Stimulated activated CD4-positive, alpha-beta T cell treated with anti-CD3 and anti-CD28 coated beads, Interleukin-4, amount 100 ng/mL, for 48 hours (primary cell): ENCODE results near the gene CARD19.
"Not testable (repeated sequence)": the region's sequence is repeated elsewhere in the genome, so short reads cannot be mapped to it uniquely, and the experiment has no call there.

Experiments used
- DNase-seq, 2 donors: peaks; one replicate each; pipeline ENCODE4 v3.0.0-alpha.2; 2020; ENCODE audit warnings: low read depth in 2 of 2

Gene CARD19

DNA sequence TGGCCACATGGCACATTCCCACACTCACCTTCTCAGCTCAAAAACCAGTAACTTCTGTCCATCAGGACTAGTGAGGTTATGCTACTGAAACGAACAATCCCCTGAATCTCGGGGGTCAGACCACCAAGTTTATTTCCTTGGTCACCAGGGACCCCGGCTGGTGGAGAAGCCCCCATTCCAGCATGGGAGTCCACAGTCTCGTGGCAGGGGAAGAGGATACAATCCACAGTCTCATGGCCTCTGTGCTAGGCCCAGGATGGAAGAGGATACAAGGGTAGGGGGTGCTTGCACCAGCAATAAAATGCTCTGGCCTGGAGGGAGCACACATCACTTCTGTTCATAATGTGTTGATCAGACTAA is 7.4 kb upstream of the CARD19 start:
- no peak for DNase-seq

DNA sequence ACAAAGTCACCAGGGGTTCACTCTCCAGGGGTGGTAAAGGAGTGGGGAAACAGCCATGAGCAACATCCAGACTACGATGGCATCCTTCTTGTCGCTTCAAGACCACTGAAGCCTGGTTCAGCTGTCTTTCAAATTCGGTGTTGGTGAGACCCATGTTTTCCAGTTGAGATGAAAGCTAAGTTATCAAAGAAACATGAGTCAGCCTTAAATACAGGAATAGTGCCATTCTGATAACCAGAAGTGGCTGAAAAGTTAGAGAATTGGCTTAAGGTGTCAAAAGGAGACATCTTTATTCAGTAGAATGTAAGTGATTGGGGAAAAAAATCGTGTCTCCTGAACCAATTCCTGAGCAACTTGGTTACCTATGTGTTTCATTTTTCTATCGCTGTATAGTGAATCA is 7.0 kb upstream of the CARD19 start:
- no peak for DNase-seq

DNA sequence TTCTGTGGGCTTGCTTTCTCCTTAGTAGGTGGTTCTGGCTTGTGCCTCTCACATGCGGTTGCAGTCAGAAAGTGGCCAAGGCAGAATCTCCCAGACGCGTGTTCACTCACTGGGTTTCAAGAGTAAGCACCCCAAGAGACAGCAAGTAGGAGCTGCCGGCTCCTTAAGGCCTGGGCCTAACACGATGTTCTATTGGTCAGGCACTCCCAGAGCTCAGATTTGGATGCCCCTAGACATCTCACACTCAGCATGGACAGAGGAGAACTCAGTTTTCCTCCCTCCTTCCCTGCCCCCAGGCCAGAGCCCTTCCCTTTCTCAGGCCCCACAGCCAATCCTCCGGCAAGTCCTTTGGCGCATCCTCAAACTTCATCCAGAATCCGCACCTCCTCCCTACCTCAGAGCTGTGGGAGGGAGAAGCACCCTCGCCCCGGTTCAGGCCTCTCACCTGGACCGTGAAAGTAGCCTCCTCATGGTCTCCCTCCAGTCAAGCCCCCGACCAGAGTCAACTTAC is 6.5 kb upstream of the CARD19 start:
- DNase-seq, result no peak

DNA sequence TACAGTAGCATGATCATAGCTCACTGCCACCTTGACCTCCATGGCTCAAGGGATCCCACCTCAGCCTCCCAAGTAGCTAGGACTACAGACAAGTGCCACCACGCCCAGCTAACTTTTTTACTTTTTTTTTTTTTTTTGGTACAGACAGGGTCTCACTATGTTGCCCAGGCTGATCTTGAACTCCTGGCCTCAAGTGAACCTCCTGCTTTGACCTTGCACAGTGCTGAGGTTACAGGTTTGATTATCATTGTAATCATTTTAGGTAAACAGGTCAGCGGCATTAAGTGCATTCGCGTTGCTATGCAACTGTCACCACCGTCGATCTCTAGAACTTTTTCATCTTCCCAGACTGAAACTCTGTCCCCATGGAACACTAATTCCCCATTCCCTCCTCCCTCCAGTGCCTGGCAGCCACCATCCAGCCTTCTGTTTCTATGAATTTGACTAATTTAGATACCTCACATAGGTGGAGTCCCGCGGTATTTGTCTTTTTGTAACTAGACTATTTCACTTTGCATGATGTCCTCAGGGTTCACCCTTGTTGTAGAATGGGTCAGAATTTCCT is 5.8 kb upstream of the CARD19 start:
- no peak for DNase-seq

DNA sequence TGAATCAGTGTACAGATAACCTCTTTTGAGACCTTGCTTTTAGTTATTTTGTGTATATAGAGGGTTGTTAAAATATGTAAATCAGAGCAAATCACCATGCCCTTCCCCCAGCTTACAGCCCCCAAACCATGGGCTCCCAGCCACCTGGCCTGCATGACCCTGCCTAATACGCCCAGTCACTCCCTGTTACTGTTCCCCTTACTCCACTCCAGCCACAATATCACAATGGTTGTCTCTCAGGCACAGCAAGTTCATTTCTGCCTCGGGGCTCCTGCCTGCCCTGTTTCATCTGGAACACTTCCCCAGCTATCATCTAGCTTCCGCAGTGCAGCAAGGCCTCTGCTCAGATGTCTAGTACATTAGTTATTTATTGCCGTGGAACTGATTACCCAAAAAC is 5.0 kb upstream of the CARD19 start:
- no peak for DNase-seq

DNA sequence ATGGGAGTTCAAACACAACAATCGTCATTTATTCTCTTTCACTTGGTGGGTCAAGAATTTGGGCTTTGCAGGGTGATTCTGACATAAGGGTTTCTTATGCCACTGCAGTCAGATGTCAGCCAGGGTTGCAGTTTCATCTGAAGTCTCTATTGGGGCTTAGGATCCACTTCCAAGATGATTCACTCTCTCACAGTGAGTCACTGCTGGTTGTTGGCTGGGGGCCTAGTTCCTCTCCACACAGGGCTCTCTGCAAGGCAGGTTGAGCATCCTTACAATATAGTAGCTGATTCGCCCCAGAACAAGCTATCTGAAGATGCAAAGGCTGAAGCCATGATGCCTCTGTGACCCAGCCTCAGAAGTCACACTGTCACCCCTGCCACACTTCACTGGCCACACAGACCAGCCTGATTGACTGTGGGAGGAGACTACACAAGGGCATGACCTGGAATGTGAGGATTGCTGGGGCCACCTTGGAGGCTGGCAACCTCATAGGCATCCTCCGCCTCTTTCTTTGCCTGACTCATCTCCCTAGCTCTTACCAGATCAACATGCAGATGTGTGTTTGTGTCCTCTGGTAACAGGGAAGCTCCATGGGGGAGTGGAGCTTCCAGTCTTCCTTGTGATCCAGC is 4.5 kb upstream of the CARD19 start:
- DNase-seq, result peak; percentile 51 to 64

DNA sequence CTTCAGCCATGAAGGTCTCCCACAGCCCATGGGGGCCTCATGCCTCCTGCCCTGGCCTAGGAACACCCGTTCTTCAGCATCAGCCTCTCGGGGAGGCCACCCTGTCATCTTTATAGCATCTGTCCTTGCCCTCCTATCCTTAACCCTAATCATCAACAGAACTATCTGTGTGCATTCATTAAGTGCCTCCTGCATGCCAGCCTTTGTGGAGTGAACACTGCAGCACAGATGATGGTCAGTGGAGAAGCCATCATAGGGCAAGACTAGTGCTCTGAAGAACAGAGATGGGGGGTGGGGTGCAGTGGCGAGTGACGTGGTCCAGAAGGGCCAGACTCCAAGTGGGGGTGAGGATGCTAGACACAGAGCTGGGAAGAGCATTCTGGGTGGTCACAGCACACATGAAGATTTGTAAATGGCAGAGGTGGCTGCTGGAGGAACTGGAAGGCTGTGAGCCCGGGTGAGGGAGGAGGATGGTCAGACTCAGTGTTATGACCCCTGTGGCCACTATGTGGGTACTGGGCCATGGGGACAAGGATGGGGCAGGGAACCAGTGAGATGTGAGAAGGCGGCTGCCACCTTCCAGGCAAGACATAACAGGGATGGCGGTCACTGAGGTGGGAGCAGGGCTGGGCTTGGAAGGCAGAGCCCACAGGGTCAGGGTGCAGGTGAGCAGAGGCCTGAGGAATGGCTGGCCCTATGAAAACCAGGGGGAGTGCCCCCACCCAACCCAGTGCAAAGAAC is 3.6 kb upstream of the CARD19 start:
- no peak for DNase-seq

DNA sequence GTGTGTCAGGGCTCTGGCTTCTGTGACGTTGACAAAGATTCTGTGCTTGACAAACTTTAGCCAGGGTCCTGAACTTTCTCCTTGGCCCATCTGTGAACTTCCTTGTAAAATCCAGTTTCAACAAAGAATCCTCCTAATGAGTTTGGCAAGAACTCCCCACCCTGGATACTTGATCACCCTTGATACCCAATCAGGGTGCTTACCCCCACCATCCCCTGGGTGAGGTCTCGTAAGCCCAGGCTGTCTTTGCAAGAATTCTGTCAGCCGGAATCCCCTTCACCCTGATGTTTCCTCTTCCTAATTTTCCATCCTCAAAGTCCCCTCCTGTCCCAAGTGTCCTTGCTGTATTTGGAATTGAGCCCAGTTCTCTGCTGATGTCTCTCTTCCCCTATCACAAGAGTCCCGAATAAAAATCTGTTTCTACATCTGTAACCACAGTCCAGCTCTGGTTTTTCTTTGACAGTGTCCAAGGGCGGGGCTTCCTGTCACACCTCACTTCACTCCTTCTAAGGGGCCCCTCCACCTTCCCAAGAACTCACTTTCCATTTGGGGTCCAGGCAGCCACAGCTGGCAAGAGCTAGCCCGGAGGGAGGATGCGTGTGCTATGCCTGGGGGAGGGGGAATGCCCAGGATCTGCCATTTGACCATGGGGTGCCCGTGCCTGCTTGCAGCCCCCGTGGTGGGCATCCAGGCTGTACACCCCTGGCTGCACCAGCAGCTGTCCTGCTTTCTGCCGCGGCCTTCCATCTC is 2.7 kb upstream of the CARD19 start:
- no peak for DNase-seq

DNA sequence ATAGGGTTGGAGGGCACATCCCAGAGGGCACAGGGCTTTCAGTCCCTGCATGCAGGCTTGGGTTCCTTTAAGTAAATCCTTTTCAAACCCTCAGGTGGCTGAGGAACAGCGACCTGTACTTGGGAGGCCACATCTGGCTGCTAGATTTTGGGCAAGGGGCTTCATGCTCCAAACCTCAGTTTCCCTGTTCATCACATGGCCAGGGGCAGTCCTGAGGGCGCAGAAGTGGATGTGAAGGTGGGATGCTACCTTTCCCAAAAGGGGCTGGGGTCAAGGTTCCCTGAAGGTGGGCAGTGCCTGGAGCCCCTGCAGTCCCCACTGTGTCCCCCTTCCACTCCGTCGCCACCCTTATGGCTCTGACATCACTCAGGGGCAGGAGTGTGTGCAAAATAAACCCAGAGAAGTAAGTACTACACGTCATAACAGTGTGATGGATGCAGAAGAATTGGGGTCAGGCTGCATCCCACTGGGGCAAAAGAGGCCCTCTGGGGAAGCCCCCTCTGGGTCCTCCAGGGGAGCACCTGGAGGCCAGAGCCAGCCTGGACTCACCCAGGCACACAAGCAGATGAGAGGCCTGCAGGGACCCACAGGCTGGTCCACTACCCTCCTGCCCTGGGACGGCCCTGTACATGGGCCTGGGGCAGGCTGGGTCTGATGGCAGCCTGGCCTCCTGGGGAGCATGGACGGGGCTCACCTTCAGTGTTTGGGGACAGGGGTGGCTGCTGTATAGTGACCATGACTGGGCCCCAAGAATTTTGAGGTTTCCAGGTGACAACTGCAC is 1.9 kb upstream of the CARD19 start:
- DNase-seq, result no peak

DNA sequence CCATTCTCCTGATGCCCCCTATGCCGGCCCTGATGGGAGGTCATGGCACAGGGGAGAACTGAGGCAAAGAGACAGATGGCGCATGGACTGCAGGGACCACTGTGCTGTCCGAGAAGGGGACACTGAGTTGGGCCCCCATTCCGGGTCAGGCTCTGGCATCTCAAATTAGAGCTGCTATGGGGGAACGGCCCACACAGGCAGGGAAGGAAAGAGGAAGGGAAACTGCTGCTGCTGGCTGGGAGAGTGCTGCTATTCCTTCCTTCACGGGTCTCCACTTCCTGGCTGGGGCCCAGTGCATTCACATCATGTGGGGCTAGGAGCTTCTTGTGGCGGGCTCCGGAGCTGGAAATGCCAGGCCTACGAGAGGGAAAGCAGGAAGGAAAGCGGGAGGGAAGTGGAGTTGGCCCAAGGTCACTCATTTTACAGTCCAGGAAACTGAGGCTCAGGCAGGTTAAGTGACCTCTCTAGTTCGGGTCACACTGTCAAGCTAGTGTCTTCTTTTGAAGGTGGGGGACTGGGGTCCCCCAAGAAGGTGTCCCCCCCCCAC is 1.3 kb upstream of the CARD19 start:
- DNase-seq, result no peak

DNA sequence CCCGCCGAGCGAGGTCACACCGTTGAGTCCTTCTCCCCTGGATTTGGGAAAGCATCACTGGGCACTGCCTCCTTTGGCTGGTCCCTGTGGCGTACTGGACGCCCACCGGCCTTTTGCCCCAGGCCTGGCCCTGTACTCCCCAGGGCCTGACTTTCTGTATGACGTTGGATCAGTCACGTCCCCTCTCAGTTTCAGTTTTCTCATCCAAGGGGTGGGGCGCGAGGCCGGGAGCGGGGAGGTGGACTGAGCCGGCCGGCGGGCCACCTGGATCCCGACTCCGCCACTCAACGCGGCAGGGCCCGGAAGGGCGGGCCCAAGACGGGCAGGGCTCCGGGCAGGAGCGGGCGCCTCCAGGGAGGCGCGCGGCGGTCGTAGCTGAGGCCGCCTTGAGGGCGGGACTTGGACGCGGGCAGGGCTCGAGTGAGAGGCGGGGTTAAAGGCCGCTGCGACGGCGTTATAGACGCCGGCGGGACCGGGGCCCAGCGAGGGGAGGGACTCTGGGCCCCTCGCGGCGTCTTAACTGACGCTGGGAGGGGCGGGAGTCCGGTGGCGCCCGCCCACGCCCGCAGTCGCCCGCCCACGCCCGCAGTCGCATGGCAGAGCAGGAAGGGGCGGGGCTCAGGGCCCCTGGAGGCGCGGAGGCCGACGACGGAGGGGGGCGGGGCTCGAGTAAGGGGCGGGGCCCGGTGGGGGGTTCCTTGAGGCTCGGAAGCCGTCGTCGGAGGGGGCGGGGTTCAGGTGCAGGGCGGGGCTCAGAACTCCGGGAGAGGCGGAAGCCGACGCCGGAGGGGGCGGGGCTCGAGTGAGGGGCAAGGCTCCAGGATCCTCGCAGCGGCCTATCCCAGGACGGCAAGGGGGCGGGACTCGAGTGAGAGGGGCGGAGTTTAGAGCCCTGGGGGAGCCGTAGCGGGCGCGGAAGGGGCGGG is 549 bp upstream of the CARD19 start:
- peak; percentile 100 for DNase-seq

DNA sequence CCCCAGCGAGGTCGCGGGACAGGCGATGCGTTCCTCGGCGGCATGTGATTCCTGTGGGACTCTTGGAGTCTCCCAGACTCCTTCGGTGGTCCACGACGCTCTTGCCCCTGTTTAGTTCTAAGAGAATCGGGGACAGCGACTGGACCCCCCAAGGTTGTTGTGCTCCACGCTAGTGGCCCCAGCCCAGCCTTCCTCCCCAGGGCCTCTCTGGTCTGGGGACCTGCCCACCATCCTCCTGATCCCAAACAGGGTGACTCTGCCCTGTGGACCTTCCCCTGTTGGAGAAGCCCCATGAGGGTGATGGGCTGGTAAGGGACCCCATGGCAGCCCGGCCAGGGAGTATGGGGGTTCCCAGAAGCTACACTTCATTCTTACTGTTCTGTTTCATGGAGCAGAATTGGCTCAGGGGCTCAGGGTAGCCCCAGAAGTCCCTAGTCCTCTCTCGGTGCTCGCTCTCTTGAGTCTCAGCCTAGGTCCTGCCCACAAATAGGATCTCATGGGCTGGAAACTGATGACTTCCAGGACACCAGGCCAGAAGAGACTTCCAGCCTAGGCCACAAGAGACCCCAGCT is 880 bp downstream of the CARD19 start:
- no peak for DNase-seq

DNA sequence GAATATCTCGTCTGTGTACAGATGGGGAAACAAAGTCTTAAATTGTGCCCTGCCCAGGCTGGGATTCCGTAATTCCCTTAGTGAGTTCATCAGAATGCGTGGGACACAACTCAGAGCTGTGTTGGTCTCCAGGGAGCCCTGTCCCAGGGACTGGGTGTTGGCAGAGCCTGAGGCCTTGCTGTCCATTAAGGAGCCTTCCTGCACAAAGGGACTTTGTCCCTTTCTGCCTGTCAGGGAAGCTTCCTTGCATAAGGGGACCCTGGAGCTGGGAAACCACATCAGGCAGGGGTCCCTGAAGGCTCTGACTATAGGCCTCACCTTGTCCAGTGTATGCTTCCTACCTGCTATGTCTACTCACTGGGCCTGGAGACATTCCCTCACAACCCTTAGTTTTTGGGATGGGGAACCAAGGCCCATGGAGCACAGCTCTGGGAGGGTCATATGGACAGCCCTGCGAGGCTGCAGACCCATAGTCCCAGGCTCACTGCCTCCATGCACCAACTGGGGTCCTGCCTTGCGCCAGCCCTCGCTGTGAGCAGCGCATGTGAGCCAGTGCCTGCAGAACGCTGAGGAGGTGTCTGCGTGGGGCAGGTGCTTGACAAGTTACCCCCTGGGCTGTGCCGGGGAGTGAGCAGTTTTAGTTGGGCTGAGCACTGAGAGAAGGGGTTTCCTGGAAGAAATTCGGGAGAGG is 1.6 kb downstream of the CARD19 start:
- DNase-seq, result no peak

DNA sequence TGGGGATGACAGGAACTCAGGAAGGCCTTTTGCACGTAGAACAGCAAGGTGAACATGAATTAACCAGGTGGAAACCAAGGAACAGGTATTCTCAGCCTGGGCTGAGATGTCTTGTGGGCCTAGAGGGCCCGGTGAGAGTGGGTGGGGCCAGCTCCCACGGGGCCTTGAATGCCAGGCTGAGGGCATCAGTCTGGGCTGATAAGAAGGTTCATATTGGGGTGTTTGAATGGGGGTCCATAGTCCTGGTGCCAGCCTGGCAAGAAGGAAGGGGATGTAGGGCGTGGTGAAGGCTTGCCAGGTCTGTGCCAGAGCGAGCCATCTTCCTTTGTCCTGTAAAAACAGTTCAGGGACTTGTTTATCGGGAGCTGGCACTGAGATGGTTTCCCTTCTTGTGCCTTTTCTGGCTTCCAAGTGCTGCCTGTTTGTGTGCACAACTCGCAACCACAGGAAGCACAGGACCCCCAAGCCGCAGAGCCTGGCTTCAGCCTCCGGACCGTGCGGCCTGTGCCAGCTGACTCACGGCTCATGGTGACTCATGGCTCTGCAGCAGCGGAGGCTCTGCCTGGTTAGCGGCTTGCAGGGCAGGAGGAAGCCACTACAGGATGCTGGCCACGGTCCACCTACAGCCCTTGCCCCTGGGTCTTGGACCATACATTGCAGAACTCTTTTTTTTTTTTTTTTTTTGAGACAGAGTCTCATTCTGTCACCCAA is 2.4 kb downstream of the CARD19 start:
- DNase-seq, result peak; percentile 45 to 56

DNA sequence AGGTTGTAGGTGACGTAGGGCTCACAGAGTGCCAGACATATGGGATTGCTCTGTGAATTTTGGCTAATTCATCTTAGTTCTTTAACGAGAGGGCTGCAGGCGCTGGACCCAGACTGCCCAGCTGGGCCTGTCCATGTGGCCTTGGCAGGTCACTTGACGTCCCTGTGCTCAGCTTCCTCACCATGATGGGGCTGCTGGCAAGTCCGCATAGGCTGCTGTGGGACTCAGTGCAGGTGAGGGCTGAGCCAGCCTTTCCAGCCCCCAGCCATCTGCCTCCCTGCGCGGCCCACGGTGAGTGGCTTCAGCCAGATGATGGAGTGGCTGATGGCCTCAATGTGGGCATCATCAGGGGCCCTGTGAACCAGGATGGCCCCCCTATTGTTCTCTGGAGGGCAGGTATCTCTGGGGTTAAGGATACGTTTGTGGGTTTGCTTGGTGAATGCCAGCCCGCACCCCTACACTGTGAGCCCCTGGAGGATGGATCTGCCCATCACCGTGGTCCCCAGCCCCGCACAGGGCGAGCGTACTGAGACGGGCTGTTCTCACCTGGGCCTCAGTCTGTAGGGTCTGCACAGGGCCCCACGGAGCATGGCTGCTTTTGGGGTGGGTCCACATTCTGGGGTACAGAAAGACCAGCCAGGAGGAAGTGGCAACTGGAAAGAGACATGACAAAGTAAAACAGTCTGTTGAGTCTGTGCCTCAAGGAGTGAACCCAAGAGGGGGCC is 3.7 kb downstream of the CARD19 start:
- DNase-seq, result no peak

DNA sequence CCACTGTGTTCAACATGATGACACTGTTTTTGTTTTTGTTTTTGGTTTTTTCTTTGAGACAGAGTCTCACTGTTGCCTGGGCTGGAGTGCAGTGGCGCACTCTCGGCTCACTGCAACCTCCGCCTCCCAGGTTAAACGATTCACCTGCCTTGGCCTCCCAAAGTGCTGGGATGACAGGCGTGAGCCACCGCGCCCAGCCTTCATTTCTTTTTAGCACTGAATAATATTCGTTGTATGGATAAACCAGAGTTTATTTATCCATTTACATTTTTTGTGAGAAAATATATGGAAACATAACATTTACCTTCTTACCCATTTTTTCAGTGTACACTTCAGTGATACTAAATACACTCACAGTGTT is 4.2 kb downstream of the CARD19 start:
- no peak for DNase-seq

DNA sequence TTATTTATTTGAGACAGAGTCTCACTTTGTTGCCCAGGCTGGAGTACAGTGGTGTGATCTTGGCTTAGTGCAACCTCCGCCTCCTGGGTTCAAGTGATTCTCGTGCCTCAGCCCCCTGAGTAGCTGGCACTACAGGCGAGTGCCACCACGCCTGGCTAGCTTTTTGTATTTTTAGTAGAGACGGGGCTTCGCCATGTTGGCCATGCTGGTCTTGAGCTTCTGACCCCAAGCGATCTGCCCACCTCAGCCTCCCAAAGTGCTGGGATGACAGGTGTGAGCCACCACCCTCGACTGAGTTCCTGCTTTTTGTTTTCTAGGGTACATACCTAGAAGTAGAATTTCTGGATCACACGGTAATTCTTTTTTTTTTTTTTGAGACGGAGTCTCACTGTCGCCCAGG is 5.1 kb downstream of the CARD19 start:
- DNase-seq, result not testable (repeated sequence)

DNA sequence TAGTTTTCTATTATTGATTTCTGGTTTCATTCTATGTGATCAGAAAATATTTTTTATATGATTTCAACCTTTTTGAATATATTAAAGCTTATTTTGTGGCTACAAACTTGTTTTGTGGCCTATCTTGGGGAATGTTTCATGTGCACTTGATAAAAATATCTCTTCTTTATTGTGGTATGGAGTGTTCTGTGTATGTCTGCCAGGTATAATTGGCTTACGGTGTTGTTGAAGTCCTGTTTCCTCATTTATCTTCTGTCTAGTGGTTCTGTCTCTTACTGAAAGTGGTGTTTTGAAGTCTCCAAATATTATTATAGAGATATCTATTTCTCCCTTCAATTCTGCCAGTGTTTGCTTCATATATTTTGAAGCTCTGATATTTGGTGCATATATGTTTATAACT is 9.6 kb downstream of the CARD19 start:
- no peak for DNase-seq
